Measurements from ENCODE around the gene PURB. TPM values are rescaled to one million over a fixed set of nuclear protein-coding genes. Genes with fewer than 3 reads are reported as not detected.

The PURB gene
- total RNA-seq, 4 donors from 2014 or later: 20.9 to 32.1 (median 24.2) TPM

DNA sequence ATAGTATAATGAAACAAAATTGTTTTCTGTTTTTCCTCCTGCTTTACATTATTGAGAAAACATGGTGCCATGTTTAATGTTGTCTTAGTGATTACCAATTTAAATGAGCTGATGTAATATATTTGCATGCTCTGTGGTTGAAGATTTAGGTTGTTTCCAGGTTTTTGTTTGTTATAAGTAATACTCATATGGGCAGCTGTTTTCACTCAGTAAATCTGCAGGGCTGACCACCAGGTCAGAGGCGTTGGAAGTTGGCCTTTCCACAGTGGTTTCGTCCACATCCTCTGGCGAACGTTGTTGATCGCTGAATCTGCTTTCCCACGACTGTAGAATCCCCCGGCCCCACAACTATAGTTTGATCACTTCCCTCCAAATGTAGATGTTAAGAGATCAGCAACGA is 21.6 kb upstream of the PURB start:
- DNase-seq (ENCODE audit: low spot score): no peak
- no peak for ATAC-seq (ENCODE audit: low FRiP score)
- TF ChIP-seq, protein P1, sequence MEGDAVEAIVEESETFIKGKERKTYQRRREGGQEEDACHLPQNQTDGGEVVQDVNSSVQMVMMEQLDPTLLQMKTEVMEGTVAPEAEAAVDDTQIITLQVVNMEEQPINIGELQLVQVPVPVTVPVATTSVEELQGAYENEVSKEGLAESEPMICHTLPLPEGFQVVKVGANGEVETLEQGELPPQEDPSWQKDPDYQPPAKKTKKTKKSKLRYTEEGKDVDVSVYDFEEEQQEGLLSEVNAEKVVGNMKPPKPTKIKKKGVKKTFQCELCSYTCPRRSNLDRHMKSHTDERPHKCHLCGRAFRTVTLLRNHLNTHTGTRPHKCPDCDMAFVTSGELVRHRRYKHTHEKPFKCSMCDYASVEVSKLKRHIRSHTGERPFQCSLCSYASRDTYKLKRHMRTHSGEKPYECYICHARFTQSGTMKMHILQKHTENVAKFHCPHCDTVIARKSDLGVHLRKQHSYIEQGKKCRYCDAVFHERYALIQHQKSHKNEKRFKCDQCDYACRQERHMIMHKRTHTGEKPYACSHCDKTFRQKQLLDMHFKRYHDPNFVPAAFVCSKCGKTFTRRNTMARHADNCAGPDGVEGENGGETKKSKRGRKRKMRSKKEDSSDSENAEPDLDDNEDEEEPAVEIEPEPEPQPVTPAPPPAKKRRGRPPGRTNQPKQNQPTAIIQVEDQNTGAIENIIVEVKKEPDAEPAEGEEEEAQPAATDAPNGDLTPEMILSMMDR (IDR thresholded peaks at IDR 0.05): no peak

DNA sequence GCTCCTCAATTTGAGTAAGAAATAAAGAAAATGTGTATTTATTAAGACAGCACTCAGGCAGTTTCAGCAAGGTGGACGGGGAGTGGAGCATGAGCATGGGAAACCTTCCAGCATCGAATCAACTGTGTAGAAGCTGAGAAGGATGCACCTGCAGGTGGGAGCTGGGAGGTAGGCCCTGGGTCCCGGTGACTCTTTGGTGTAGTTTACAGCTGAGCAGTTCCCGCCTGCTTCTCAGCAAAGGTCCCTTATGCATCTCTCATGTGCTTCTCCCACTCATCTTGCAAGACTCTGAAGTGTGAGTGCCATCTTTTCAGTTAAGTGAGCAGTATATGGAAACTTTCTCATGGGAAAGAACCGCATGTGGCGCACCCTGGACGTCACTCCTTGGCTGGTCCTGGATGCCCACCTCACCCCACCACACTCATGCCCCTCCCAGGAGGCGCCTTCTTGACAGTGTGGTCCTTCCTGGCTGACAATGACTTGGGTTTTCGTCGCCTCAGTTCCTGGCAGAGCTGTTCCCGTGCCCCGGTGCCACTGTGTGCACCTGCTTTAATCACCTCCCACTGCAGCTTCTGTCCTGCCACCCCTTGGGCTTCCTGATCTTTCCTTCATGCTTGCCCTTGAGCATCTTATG is 19.8 kb upstream of the PURB start:
- ATAC-seq (ENCODE audit: low FRiP score) (no peak), DNase-seq (ENCODE audit: low spot score) (no peak)
- TF ChIP-seq, protein P1 (IDR thresholded peaks at IDR 0.05): no peak

DNA sequence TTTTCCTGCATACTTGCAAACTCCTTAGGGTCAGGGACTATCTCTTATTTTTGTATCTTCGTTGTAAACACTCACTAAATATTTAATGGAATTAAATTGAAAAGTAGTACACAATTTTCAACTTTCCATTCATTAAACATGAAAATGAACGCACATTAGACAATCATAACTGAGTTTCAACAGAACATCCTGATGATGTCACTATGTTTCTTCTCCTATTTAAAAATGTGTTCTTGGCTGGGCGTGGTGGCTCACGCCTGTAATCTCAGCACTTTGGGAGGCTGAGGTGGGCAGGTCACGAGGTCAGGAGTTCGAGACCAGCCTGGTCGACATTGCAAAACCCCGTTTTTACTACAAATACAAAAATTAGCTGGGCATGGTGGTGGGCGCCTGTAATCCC is 14.1 kb upstream of the PURB start:
- ATAC-seq (ENCODE audit: low FRiP score) (no peak), DNase-seq (ENCODE audit: low spot score) (no peak)
- TF ChIP-seq, protein P1 (IDR thresholded peaks at IDR 0.05): no peak

DNA sequence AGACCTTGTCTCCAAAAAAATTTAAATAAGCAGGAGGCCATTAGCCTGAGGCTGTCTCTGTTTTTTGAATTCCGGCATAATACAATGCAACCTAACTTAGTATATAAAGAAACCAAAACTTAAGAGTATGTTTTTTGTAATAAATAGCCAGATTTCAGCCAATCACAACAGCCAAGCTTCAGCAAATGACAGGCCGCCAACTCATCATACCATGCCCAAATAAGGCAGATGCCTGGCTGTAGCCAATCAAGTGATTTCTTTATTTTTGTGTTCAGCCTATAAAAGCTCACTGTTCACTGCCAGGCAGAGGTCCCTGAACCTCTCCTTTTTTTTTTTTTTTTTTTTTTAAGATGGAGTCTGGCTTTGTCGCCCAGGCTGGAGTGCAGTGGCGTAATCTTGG is 12.7 kb upstream of the PURB start:
- DNase-seq (ENCODE audit: low spot score) (no peak), ATAC-seq (ENCODE audit: low FRiP score) (no peak)
- TF ChIP-seq, protein P1 (IDR thresholded peaks at IDR 0.05): no peak

DNA sequence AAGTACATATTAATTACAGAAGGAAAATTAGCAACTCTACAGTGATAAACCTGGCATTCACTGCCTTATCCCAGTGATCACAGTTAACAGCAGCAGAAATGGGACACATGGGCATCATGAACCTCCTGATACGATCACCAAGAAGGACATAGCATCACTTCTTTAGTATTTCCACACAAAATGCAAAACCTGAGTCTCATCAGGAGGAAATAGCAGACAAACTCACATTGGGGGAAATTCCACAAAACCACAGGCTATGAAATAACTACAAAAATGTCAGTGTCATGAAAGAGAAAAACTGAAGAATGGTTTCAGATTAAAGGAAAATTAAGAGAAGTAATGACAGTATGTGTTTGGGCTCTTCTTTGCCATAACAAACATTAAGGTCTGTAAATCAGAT is 12.0 kb upstream of the PURB start:
- TF ChIP-seq, protein P1 (IDR thresholded peaks at IDR 0.05): no peak
- DNase-seq (ENCODE audit: low spot score): no peak
- no peak for ATAC-seq (ENCODE audit: low FRiP score)

DNA sequence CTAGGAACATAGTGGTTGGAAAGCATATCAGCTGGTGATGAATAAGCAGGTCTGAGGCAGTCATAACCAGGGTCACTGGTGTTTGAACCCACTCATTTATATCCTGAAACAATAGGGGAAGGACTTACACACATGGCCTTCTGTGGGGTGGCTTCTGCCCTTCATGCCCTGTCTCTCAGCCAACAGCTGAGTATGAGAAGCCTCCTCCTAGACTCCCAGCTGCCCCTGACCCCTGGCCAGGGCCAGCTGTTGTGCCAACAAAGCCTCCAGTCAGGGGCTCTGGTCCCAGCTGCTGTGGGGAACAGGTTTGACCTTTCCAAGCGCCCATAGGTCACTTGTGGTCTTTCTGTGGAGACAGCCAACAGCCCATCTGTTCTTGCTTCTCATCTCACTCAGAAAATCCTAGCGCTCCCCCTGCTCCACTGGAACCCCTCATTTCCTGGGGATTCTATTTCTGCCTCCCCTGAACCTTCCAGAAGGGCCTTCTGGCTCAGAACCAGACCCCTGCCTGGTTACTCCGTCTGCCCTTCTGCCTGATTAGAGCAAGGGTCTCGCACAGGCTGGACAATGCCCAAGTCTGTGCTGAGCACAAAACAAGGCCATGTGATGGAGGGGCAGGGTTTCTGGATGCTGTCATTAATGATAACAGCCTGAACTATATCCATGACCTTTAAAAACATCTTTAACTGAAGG is 9.7 kb upstream of the PURB start:
- TF ChIP-seq, protein P1 (IDR thresholded peaks at IDR 0.05): no peak
- DNase-seq (ENCODE audit: low spot score) (no peak), ATAC-seq (ENCODE audit: low FRiP score) (no peak)

DNA sequence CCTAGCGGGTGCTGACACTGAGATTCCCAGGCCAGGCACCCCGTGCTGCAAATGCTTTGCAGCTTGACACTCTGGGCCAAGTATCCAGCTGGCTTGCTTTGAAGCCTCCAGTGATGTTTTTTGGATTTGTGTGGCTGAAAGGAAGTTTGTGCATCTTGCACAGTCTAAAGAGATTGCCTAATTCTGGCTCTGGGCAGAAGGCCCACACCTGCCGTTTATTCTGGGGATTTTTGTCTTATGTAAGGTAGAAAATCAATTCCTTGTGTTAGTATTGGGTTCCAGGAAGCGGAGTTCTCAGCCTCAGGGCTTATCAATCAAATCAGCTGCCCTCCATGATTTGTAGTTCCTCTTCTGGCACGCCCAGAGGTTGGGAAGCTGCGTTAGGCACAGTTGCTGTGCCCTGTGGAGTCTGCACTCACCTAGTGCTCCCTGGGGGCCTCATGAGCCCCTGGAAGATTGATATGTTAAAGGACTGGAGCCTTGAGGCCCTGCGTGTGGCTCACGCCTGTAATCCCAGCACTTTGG is 8.4 kb upstream of the PURB start:
- TF ChIP-seq, protein P1 (IDR thresholded peaks at IDR 0.05): no peak
- ATAC-seq (ENCODE audit: low FRiP score) (no peak), DNase-seq (ENCODE audit: low spot score) (no peak)

Measured in omental fat pad (tissue), 4 donors.